ENCODE results near the gene GIMAP5.

Gene GIMAP5

GRCh38 chr7:150784954-150785353 lies 47.7 kb downstream of the GIMAP5 start:
- no peaks in the 10 kb centered on the region for H3K79me2 ChIP-seq (ENCODE audit: insufficient read depth, low read length)
- TF ChIP-seq EZH2 (IDR thresholded peaks at IDR 0.05; ENCODE audit: borderline replicate concordance, low read length) (no peak), CTCF (IDR thresholded peaks at IDR 0.05; ENCODE audit: low read length) (no peak)
- no peaks in the 10 kb centered on the region for H4K20me1 ChIP-seq (ENCODE audit: insufficient read depth, low read length)
- no peak overlapping the region for H3K4me3 ChIP-seq (ENCODE audit: low read depth, low read length, poor library complexity, severe bottlenecking)
- no peaks in the 10 kb centered on the region for H3K4me1 ChIP-seq (ENCODE audit: insufficient read depth, low read length, severe bottlenecking)
- H3K9ac ChIP-seq (ENCODE audit: low read length), result no peak overlapping the region
- H3K9me3 ChIP-seq (ENCODE audit: low read length), result no peaks in the 10 kb centered on the region
- no peak overlapping the region for H3K4me2 ChIP-seq (ENCODE audit: low read length)
- H3K36me3 ChIP-seq (ENCODE audit: insufficient read depth, low read length), result no peaks in the 10 kb centered on the region
- H3K27me3 ChIP-seq (ENCODE audit: insufficient read depth, low read length), result 0 out of 2 replicates have a peak, but pooled peaks cover 4% of the 10 kb centered on the region
- no peaks in the 10 kb centered on the region for H3F3A ChIP-seq (ENCODE audit: insufficient read depth, low read length)
- H3K27ac ChIP-seq (ENCODE audit: low read depth, low read length, poor library complexity, severe bottlenecking), result no peak overlapping the region
- no peak overlapping the region for H2AFZ ChIP-seq (ENCODE audit: low read length)
- H3K9me2 ChIP-seq (ENCODE audit: low read depth, low read length), result no peaks in the 10 kb centered on the region

- Histone ChIP-seq H3K9me3 (ENCODE audit: low read length) (no peaks in the 10 kb centered on the region), H3K27ac (ENCODE audit: low read depth, low read length, poor library complexity, severe bottlenecking) (no peak overlapping the region), H3K9me2 (ENCODE audit: low read depth, low read length) (no peaks in the 10 kb centered on the region), H3K4me2 (ENCODE audit: low read length) (no peak overlapping the region), H3K79me2 (ENCODE audit: insufficient read depth, low read length) (no peaks in the 10 kb centered on the region), H3K4me3 (ENCODE audit: low read depth, low read length, poor library complexity, severe bottlenecking) (no peak overlapping the region), H3F3A (ENCODE audit: insufficient read depth, low read length) (no peaks in the 10 kb centered on the region), H3K36me3 (ENCODE audit: insufficient read depth, low read length) (no peaks in the 10 kb centered on the region), H4K20me1 (ENCODE audit: insufficient read depth, low read length) (no peaks in the 10 kb centered on the region), H3K27me3 (ENCODE audit: insufficient read depth, low read length) (no peaks in the 10 kb centered on the region; the same call in 1 of the 2 replicates), H3K9ac (ENCODE audit: low read length) (no peak overlapping the region), H2AFZ (ENCODE audit: low read length) (no peak overlapping the region), H3K4me1 (ENCODE audit: insufficient read depth, low read length, severe bottlenecking) (no peaks in the 10 kb centered on the region)
- TF ChIP-seq EZH2 (IDR thresholded peaks at IDR 0.05; ENCODE audit: borderline replicate concordance, low read length) (no peak), CTCF (IDR thresholded peaks at IDR 0.05; ENCODE audit: low read length) (peak; percentile 13; the same call in 1 of the 2 replicates)
Measured at GRCh38 chr7:150787321-150788281, 50.4 kb downstream of the GIMAP5 start.

GRCh38 chr7:150788474-150789269 lies 51.5 kb downstream of the GIMAP5 start:
- Histone ChIP-seq H3K9me2 (ENCODE audit: low read depth, low read length) (no peaks in the 10 kb centered on the region), H2AFZ (ENCODE audit: low read length) (no peak overlapping the region), H3K79me2 (ENCODE audit: insufficient read depth, low read length) (no peaks in the 10 kb centered on the region), H3K36me3 (ENCODE audit: insufficient read depth, low read length) (no peaks in the 10 kb centered on the region), H3K4me3 (ENCODE audit: low read depth, low read length, poor library complexity, severe bottlenecking) (no peak overlapping the region), H3K27ac (ENCODE audit: low read depth, low read length, poor library complexity, severe bottlenecking) (no peak overlapping the region), H3K4me2 (ENCODE audit: low read length) (no peak overlapping the region), H3K9me3 (ENCODE audit: low read length) (no peaks in the 10 kb centered on the region), H3F3A (ENCODE audit: insufficient read depth, low read length) (no peaks in the 10 kb centered on the region), H3K9ac (ENCODE audit: low read length) (no peak overlapping the region), H4K20me1 (ENCODE audit: insufficient read depth, low read length) (no peaks in the 10 kb centered on the region), H3K4me1 (ENCODE audit: insufficient read depth, low read length, severe bottlenecking) (no peaks in the 10 kb centered on the region), H3K27me3 (ENCODE audit: insufficient read depth, low read length) (no peaks in the 10 kb centered on the region; the same call in 1 of the 2 replicates)
- no peak for TF ChIP-seq CTCF (IDR thresholded peaks at IDR 0.05; ENCODE audit: low read length)
- no peak for TF ChIP-seq EZH2 (IDR thresholded peaks at IDR 0.05; ENCODE audit: borderline replicate concordance, low read length)

All from OCI-LY1 (cell line).